SK-N-SH treated with all-trans-retinoic acid at 6 μM for 48 hours (cell line): Measurements from ENCODE around the gene FIBCD1.

Experiments
- ATAC-seq: fragments of 200-7000 bp; cut with Tn5 transposase; 3 replicates; pipeline ENCODE4 v1.9.1; 2020; ENCODE audit warnings: mild to moderate bottlenecking, moderate library complexity
- ARNTL ChIP-seq: fragments of 450-650 bp; formaldehyde crosslinking; IDR thresholded peaks from 2 replicates; pipeline ENCODE4 v1.5.0; 2020; ENCODE audit warnings: low read depth, mild to moderate bottlenecking, moderate library complexity, borderline replicate concordance
- BACH2 ChIP-seq: fragments of 250-450 bp; sonication (Bioruptor Pico); IDR thresholded peaks from 2 replicates; pipeline ENCODE4 v1.9.0; 2021; ENCODE audit warnings: mild to moderate bottlenecking, borderline replicate concordance
- CSDC2 ChIP-seq: fragments of 250-450 bp; sonication (Bioruptor Pico); IDR thresholded peaks from 2 replicates; pipeline ENCODE4 v1.5.0; 2020; ENCODE audit warnings: mild to moderate bottlenecking, moderate library complexity
- ESRRG ChIP-seq: fragments of 250-450 bp; sonication (Bioruptor Pico); IDR thresholded peaks from 2 replicates; pipeline ENCODE4 v1.6.1; 2021; ENCODE audit warnings: mild to moderate bottlenecking
- GLIS3 ChIP-seq: fragments of 250-450 bp; sonication (Bioruptor Pico); IDR thresholded peaks from 2 replicates; pipeline ENCODE4 v1.5.0; 2020; ENCODE audit warnings: mild to moderate bottlenecking, moderate library complexity
- ISL1 ChIP-seq: fragments of 250-450 bp; sonication (Bioruptor Pico); IDR thresholded peaks from 2 replicates; pipeline ENCODE4 v2.1.2; 2022; ENCODE audit warnings: mild to moderate bottlenecking, moderate library complexity
- OSR1 ChIP-seq: fragments of 250-450 bp; sonication (Bioruptor Pico); IDR thresholded peaks from 2 replicates; pipeline ENCODE4 v1.8.0; 2022; ENCODE audit warnings: moderate library complexity, mild to moderate bottlenecking, inconsistent platforms
- PPARA ChIP-seq: fragments of 250-450 bp; sonication (Bioruptor Pico); IDR thresholded peaks from 2 replicates; pipeline ENCODE4 v1.5.0; 2020; ENCODE audit warnings: mild to moderate bottlenecking, borderline replicate concordance
- RARB ChIP-seq: fragments of 250-450 bp; sonication (Bioruptor Pico); IDR thresholded peaks from 2 replicates; pipeline ENCODE4 v1.8.0; 2021; ENCODE audit warnings: mild to moderate bottlenecking, moderate library complexity
- SNAI2 ChIP-seq: fragments of 250-450 bp; sonication (Bioruptor Pico); IDR thresholded peaks from 2 replicates; pipeline ENCODE4 v1.5.0; 2020; ENCODE audit warnings: mild to moderate bottlenecking, moderate library complexity
- ZC3H10 ChIP-seq: fragments of 250-450 bp; sonication (Bioruptor Pico); IDR thresholded peaks from 2 replicates; pipeline ENCODE4 v1.5.1; 2021; ENCODE audit warnings: mild to moderate bottlenecking, moderate library complexity
- ZFP3 ChIP-seq: fragments of 250-450 bp; sonication (Bioruptor Pico); IDR thresholded peaks from 2 replicates; pipeline ENCODE4 v1.5.0; 2020; ENCODE audit warnings: mild to moderate bottlenecking, moderate library complexity
- ZFP30 ChIP-seq: fragments of 450-650 bp; formaldehyde crosslinking; IDR thresholded peaks from 2 replicates; pipeline ENCODE4 v1.5.0; 2022; ENCODE audit warnings: mild to moderate bottlenecking, moderate library complexity
- ZNF565 ChIP-seq: fragments of 450-650 bp; formaldehyde crosslinking; conservative IDR thresholded peaks from 2 replicates; pipeline ENCODE4 v1.5.0; 2020; ENCODE audit warnings: low read depth, mild to moderate bottlenecking, moderate library complexity
- ZNF8 ChIP-seq: fragments of 450-650 bp; formaldehyde crosslinking; IDR thresholded peaks from 2 replicates; pipeline ENCODE4 v1.5.0; 2020; ENCODE audit warnings: mild to moderate bottlenecking, moderate library complexity
- TF ChIP-seq, protein P1 (sequence below): fragments of 250-450 bp; sonication (Bioruptor Pico); IDR thresholded peaks from 2 replicates; pipeline ENCODE4 v1.5.0; 2020; ENCODE audit warnings: mild to moderate bottlenecking, moderate library complexity
- TF ChIP-seq, protein P2 (sequence below): fragments of 250-450 bp; sonication (Bioruptor Pico); IDR thresholded peaks from 2 replicates; pipeline ENCODE4 v1.5.1; 2020; ENCODE audit warnings: low read depth, mild to moderate bottlenecking, moderate library complexity
- TF ChIP-seq, protein P3 (sequence below): fragments of 250-450 bp; sonication (Bioruptor Pico); IDR thresholded peaks from 2 replicates; pipeline ENCODE4 v1.5.1; 2021; ENCODE audit warnings: mild to moderate bottlenecking, moderate library complexity

FIBCD1 gene

DNA sequence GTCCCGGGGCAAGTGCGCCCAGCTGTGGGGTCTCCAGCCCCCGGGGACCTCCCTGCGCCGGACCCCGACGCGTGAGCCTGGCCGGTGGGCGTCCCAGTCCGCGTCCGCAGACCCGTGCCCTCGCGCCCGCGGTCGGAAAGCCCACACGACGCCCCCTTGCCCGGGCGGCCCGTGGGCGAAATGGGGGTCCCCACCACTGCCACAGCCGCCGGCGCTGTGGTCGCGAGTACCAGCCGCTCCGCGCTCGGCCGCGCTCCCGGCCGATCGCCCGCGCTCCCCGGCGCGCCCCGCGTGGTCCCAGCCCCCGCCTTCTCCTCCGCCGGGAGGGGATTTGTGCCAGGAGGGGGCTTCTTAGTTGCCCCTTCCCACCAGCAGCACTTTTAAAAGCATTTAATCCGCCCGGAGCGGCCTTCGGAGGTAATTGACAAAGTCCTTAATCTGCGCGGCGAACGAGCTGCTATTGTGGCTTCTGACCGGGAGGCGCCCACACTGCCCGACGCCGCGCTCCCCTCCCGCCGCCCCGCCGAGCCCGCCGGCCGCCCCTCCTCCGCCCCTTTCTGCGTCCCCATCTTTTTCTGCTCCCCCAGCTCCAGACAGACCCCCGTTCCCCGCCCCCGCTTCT lies 469 bp upstream of the FIBCD1 start:
- TF ChIP-seq ESRRG (CRISPR knock-in tag) (no peak), SNAI2 (CRISPR knock-in tag) (no peak), ZC3H10 (no peak), ZFP30 (CRISPR knock-in tag) (no peak), RARB (CRISPR knock-in tag) (no peak), ZNF8 (CRISPR knock-in tag) (no peak), ZFP3 (no peak), ISL1 (CRISPR knock-in tag) (no peak), CSDC2 (CRISPR knock-in tag) (no peak), ZNF565 (CRISPR knock-in tag) (no peak), BACH2 (no peak)
- TF ChIP-seq, protein P1, sequence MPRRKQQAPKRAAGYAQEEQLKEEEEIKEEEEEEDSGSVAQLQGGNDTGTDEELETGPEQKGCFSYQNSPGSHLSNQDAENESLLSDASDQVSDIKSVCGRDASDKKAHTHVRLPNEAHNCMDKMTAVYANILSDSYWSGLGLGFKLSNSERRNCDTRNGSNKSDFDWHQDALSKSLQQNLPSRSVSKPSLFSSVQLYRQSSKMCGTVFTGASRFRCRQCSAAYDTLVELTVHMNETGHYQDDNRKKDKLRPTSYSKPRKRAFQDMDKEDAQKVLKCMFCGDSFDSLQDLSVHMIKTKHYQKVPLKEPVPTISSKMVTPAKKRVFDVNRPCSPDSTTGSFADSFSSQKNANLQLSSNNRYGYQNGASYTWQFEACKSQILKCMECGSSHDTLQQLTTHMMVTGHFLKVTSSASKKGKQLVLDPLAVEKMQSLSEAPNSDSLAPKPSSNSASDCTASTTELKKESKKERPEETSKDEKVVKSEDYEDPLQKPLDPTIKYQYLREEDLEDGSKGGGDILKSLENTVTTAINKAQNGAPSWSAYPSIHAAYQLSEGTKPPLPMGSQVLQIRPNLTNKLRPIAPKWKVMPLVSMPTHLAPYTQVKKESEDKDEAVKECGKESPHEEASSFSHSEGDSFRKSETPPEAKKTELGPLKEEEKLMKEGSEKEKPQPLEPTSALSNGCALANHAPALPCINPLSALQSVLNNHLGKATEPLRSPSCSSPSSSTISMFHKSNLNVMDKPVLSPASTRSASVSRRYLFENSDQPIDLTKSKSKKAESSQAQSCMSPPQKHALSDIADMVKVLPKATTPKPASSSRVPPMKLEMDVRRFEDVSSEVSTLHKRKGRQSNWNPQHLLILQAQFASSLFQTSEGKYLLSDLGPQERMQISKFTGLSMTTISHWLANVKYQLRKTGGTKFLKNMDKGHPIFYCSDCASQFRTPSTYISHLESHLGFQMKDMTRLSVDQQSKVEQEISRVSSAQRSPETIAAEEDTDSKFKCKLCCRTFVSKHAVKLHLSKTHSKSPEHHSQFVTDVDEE (CRISPR knock-in tag): no peak
- TF ChIP-seq, protein P2, sequence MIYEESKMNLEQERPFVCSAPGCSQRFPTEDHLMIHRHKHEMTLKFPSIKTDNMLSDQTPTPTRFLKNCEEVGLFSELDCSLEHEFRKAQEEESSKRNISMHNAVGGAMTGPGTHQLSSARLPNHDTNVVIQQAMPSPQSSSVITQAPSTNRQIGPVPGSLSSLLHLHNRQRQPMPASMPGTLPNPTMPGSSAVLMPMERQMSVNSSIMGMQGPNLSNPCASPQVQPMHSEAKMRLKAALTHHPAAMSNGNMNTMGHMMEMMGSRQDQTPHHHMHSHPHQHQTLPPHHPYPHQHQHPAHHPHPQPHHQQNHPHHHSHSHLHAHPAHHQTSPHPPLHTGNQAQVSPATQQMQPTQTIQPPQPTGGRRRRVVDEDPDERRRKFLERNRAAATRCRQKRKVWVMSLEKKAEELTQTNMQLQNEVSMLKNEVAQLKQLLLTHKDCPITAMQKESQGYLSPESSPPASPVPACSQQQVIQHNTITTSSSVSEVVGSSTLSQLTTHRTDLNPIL: no peak
- TF ChIP-seq, protein P3, sequence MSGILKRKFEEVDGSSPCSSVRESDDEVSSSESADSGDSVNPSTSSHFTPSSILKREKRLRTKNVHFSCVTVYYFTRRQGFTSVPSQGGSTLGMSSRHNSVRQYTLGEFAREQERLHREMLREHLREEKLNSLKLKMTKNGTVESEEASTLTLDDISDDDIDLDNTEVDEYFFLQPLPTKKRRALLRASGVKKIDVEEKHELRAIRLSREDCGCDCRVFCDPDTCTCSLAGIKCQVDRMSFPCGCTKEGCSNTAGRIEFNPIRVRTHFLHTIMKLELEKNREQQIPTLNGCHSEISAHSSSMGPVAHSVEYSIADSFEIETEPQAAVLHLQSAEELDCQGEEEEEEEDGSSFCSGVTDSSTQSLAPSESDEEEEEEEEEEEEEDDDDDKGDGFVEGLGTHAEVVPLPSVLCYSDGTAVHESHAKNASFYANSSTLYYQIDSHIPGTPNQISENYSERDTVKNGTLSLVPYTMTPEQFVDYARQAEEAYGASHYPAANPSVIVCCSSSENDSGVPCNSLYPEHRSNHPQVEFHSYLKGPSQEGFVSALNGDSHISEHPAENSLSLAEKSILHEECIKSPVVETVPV (CRISPR knock-in tag): no peak
- 0 out of 3 replicates have a peak, but pooled peaks have one; percentile 14 for ATAC-seq

DNA sequence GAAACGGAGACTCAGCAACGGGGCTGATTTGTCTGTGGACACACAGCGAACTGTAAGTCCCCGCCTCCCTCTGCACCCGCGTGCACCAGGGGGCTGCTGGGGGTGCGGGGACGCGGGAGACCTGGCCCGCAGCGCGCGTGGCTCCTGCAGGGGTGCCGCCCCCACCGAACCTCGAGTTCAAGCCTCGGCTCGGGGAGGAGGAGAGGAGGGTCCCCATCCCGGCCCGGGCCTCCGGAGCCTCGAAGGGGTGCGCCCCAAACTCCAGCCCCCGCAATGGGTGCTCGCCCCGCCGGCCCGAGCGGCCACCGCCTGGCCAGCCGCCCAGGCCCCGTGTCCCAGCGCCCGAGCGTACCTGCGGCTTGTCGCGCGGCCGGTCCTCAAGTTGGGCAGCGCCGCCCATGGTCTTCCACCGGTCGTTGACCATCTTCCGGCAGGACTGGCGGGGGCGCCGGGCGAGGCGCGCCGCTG lies 829 bp downstream of the FIBCD1 start:
- TF ChIP-seq RARB (CRISPR knock-in tag) (no peak), CSDC2 (CRISPR knock-in tag) (no peak)
- TF ChIP-seq, protein P3 (CRISPR knock-in tag): no peak
- TF ChIP-seq, protein P2: no peak
- no peak for ATAC-seq

DNA sequence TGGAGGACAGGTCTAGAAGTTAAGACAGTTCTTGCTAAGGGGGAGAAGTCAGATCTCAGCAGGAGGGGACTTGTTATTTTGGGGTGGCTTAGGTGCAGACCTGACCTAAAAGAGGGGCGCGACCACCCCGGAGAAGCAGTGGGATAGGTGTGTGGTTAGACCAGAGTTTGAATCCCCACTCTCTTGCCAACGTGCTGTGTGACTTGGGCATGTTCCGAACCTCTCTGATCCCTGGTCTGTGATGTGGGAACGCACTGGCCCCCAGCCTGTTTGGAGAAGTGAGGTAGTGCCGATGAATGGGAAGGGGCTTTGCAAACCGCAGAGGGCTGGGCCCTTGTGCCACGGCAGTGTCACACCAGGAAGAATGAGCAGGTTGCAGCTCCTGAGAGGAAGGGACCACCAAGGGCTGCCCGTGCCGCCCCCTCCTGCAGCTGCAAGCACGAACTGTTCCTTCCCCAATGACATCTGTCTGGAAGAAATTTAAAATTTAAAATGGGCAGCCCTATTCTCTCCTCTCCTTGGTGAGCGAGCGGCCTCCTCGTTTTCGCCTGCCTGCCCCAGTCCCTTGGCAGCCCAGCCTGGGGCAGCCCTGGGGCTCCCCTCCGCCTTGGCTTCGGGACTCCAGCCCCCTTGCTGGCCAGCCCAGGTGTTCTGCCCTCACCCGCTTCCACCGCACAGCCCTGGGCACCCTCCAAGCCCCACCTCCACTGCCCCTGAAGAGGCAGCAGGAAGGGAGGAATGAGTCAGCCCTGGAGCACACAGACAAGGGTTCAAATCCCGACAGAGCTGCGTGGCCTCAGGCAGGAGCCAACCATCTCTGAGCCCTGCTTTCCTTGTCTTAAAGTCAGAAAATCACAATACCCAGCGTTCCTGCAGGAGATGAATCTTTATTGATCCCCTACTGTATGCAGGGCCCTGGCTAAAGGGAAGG lies 1.6 kb downstream of the FIBCD1 start:
- no peak for TF ChIP-seq ARNTL (CRISPR knock-in tag)
- no peak for TF ChIP-seq BACH2
- TF ChIP-seq CSDC2 (CRISPR knock-in tag): no peak
- no peak for TF ChIP-seq PPARA (CRISPR knock-in tag)
- TF ChIP-seq ESRRG (CRISPR knock-in tag): no peak
- TF ChIP-seq ISL1 (CRISPR knock-in tag): no peak
- no peak for TF ChIP-seq GLIS3
- TF ChIP-seq OSR1 (CRISPR knock-in tag): no peak
- TF ChIP-seq, protein P3 (CRISPR knock-in tag): no peak
- TF ChIP-seq ZFP3: no peak
- TF ChIP-seq ZNF8 (CRISPR knock-in tag): no peak
- TF ChIP-seq ZC3H10: no peak
- TF ChIP-seq, all 23 proteins: peak for 0
- no peak for ATAC-seq
